ENCODE results near the gene FRMD4A. TPM values are rescaled to one million over a fixed set of nuclear protein-coding genes. Genes with fewer than 3 reads are reported as not detected.

FRMD4A gene
- polyA plus RNA-seq, 1 of the 3 experiments (the other 2 are of a cell fraction), result 37.7 TPM

- CTCF ChIA-PET, result interaction anchor here (1.1 to 1.2 kb wide), 2 partner anchors 9 kb away, joined by 3 to 4 read pairs; no protein-coding TSS in a partner anchor
- TF ChIP-seq POLR2AphosphoS5 (IDR thresholded peaks at IDR 0.05; ENCODE audit: low read depth, low read length) (no peak), FOXJ3 (CRISPR knock-in tag; IDR thresholded peaks at IDR 0.05) (no peak), RFX5 (IDR thresholded peaks at IDR 0.05; ENCODE audit: low read length) (no peak), GATA2 (CRISPR knock-in tag; IDR thresholded peaks at IDR 0.05) (peak; percentile 31; the same call in 1 of the 2 replicates), CTCF (IDR thresholded peaks at IDR 0.05) (no peak), MEF2A (IDR thresholded peaks at IDR 0.05; ENCODE audit: borderline replicate concordance, low read depth) (no peak), TCF12 (IDR thresholded peaks at IDR 0.05) (no peak)
- H3F3A ChIP-seq (replicated peaks; ENCODE audit: insufficient read depth), result peaks cover 9% of the 10 kb centered on the region
- no peaks in the 10 kb centered on the region for H3K9me3 ChIP-seq
- H3K36me3 ChIP-seq (replicated peaks in 1 of 2; ENCODE audit: control insufficient read depth in 1 of 2, insufficient read depth in 2 of 2, low read length in 1 of 2), result peaks cover 68 to 87% of the 10 kb centered on the region in 2 experiments
- H3K4me2 ChIP-seq, result no peak overlapping the region
- H3K27ac ChIP-seq (ENCODE audit: low read depth in 2 of 2, low read length in 1 of 2), result peak overlapping the region in 1 of 2 experiments; percentile 43; a peak in 2 of 4 replicates
- H4K20me1 ChIP-seq (ENCODE audit: insufficient read depth), result no peaks in the 10 kb centered on the region
- POLR2A ChIA-PET, result no interaction called here
- no peaks in the 10 kb centered on the region; the same call in 1 of the 2 replicates for H3K79me2 ChIP-seq (ENCODE audit: insufficient read depth)
- DNase-seq, result peak; percentile 43
- peaks cover 0 to 11% of the 10 kb centered on the region in 2 experiments; a peak in 1 of 4 replicates for H3K4me1 ChIP-seq (ENCODE audit: control insufficient read depth in 1 of 2, insufficient read depth in 2 of 2, low read depth in 1 of 2, low read length in 1 of 2)
- H3K27me3 ChIP-seq (ENCODE audit: insufficient read depth), result no peaks in the 10 kb centered on the region
- 65% methylated on average over 5 of the region's 5 CpGs for WGBS (ENCODE audit: low lambda C conversion rate)
- no peaks in the 10 kb centered on the region for H3K9me2 ChIP-seq
- no peak overlapping the region for H2AFZ ChIP-seq (ENCODE audit: low read depth)
- H3K4me3 ChIP-seq (ENCODE audit: low read depth in 2 of 2, low read length in 1 of 2), result no peak overlapping the region
- no peak overlapping the region for H3K9ac ChIP-seq
These were observed 679.8 kb downstream of the FRMD4A start for GRCh38 chr10:13650961-13651360.

- Histone ChIP-seq H3K27ac (ENCODE audit: low read depth in 2 of 2, low read length in 1 of 2) (no peak overlapping the region; a peak in 1 of 4 replicates), H2AFZ (ENCODE audit: low read depth) (no peak overlapping the region), H3K9me2 (no peaks in the 10 kb centered on the region), H3K4me2 (no peak overlapping the region), H4K20me1 (ENCODE audit: insufficient read depth) (no peaks in the 10 kb centered on the region), H3F3A (replicated peaks; ENCODE audit: insufficient read depth) (peaks cover 6% of the 10 kb centered on the region), H3K27me3 (ENCODE audit: insufficient read depth) (no peaks in the 10 kb centered on the region), H3K9ac (no peak overlapping the region), H3K36me3 (replicated peaks in 1 of 2; ENCODE audit: control insufficient read depth in 1 of 2, insufficient read depth in 2 of 2, low read length in 1 of 2) (peaks cover 66 to 84% of the 10 kb centered on the region in 2 experiments), H3K79me2 (ENCODE audit: insufficient read depth) (no peaks in the 10 kb centered on the region), H3K4me1 (ENCODE audit: control insufficient read depth in 1 of 2, insufficient read depth in 2 of 2, low read depth in 1 of 2, low read length in 1 of 2) (peaks cover 0 to 11% of the 10 kb centered on the region in 2 experiments; a peak in 1 of 4 replicates), H3K4me3 (ENCODE audit: low read depth in 2 of 2, low read length in 1 of 2) (no peak overlapping the region), H3K9me3 (no peaks in the 10 kb centered on the region)
- CTCF ChIA-PET, result interaction anchor here (0.9 to 1.7 kb wide), 2 partner anchors 10 to 274 kb away, joined by 3 to 8 read pairs; no protein-coding TSS in a partner anchor
- POLR2A ChIA-PET, result no interaction called here
- no peak for DNase-seq
- 93% methylated on average over 5 of the region's 5 CpGs for WGBS (ENCODE audit: low lambda C conversion rate)
- TF ChIP-seq GATA2 (CRISPR knock-in tag; IDR thresholded peaks at IDR 0.05) (no peak), CHD2 (IDR thresholded peaks at IDR 0.05; ENCODE audit: low read length, partially characterized antibody) (no peak), IRF3 (IDR thresholded peaks at IDR 0.05; ENCODE audit: low read depth, low read length) (no peak), MEF2A (IDR thresholded peaks at IDR 0.05; ENCODE audit: borderline replicate concordance, low read depth) (no peak), JUND (IDR thresholded peaks at IDR 0.05) (no peak), MAX (IDR thresholded peaks at IDR 0.05; ENCODE audit: low read depth) (no peak), ZBTB33 (IDR thresholded peaks at IDR 0.05; ENCODE audit: borderline replicate concordance, low read depth) (no peak), TAF1 (IDR thresholded peaks at IDR 0.05; ENCODE audit: borderline replicate concordance, low read depth, low read length) (no peak), GABPA (IDR thresholded peaks at IDR 0.05; ENCODE audit: low read depth) (no peak), TEAD4 (IDR thresholded peaks at IDR 0.05; ENCODE audit: borderline replicate concordance, insufficient read depth) (no peak), YY1 (IDR thresholded peaks at IDR 0.05; ENCODE audit: low read depth) (no peak), TCF12 (IDR thresholded peaks at IDR 0.05) (no peak), SIN3A (IDR thresholded peaks at IDR 0.05; ENCODE audit: borderline replicate concordance, low read depth, low read length) (no peak), POLR2AphosphoS5 (IDR thresholded peaks at IDR 0.05; ENCODE audit: low read depth, low read length) (no peak), RAD21 (IDR thresholded peaks at IDR 0.05; ENCODE audit: low read length) (no peak), SMC3 (IDR thresholded peaks at IDR 0.05; ENCODE audit: low read depth, low read length) (no peak), FOXM1 (IDR thresholded peaks at IDR 0.05; ENCODE audit: low read depth) (no peak), USF1 (IDR thresholded peaks at IDR 0.05; ENCODE audit: borderline replicate concordance, low read depth) (no peak)
These were observed 680.7 kb downstream of the FRMD4A start for GRCh38 chr10:13649844-13650520.
